Measurements from ENCODE around the gene USP25. TPM values are rescaled to one million over a fixed set of nuclear protein-coding genes. Genes with fewer than 3 reads are reported as not detected.

The USP25 gene
- total and polyA plus RNA-seq, 2 experiments from 2014 or later = 11.8 to 49.2 TPM

GRCh38 chr21:15703932-15704331 is 25.9 kb upstream of the USP25 start:
- no peaks in the 10 kb centered on the region for H3K4me1 Mint-ChIP-seq
- no peaks in the 10 kb centered on the region for H3K79me2 ChIP-seq (replicated peaks; ENCODE audit: insufficient read depth)
- TF ChIP-seq STAT1 (IDR thresholded peaks at IDR 0.05; ENCODE audit: unreplicated experiment) (no peak), ZNF114 (CRISPR knock-in tag; IDR thresholded peaks at IDR 0.05) (no peak), CREB1 (CRISPR knock-in tag; IDR thresholded peaks at IDR 0.05; ENCODE audit: low read depth) (no peak), ETS1 (IDR thresholded peaks at IDR 0.05) (no peak), ZNF462 (CRISPR knock-in tag; IDR thresholded peaks at IDR 0.05) (no peak), REST (IDR thresholded peaks at IDR 0.05; ENCODE audit: unreplicated experiment) (no peak), CTCF (conservative IDR thresholded peaks at IDR 0.05; ENCODE audit: low read depth in 2 of 2) (no peak), POLR2AphosphoS5 (IDR thresholded peaks at IDR 0.05; ENCODE audit: low read depth) (no peak), EZH2 (IDR thresholded peaks at IDR 0.05; ENCODE audit: low read depth, unreplicated experiment) (no peak), EZH2phosphoT487 (IDR thresholded peaks at IDR 0.05; ENCODE audit: unreplicated experiment) (no peak), JUNB (IDR thresholded peaks at IDR 0.05; ENCODE audit: unreplicated experiment) (no peak), NANOG (IDR thresholded peaks at IDR 0.05; ENCODE audit: borderline replicate concordance) (no peak), ZNF331 (CRISPR knock-in tag; IDR thresholded peaks at IDR 0.05; ENCODE audit: low read depth) (no peak)
- H3K27ac ChIP-seq (ENCODE audit: low read depth) = no peak overlapping the region
- H3K4me3 Mint-ChIP-seq = no peak overlapping the region
- no peaks in the 10 kb centered on the region for H3K27me3 Mint-ChIP-seq (ENCODE audit: insufficient read depth, low read depth, poor library complexity)
- H3K36me3 Mint-ChIP-seq (ENCODE audit: low read depth) = no peaks in the 10 kb centered on the region
- H3K4me1 ChIP-seq (ENCODE audit: insufficient read depth) = no peaks in the 10 kb centered on the region
- no peak overlapping the region for H2AFZ ChIP-seq
- DNase-seq (ENCODE audit: low spot score) (no peak), ATAC-seq (no peak)
- H3K9me3 Mint-ChIP-seq = peaks cover 6% of the 10 kb centered on the region; the same call in 2 of the 3 replicates
- H3K9me2 ChIP-seq (ENCODE audit: insufficient read depth) = no peaks in the 10 kb centered on the region
- H3K27ac Mint-ChIP-seq = no peak overlapping the region
- no peaks in the 10 kb centered on the region; the same call in 1 of the 2 replicates for H3K36me3 ChIP-seq (ENCODE audit: insufficient read depth)
- H3K4me2 ChIP-seq = no peak overlapping the region
- H4K20me1 ChIP-seq (replicated peaks; ENCODE audit: insufficient read depth) = no peaks in the 10 kb centered on the region
- H3K4me3 ChIP-seq = no peak overlapping the region
- no peaks in the 10 kb centered on the region for H3F3A ChIP-seq (replicated peaks; ENCODE audit: low read depth)
- no peaks in the 10 kb centered on the region for H3K27me3 ChIP-seq (ENCODE audit: insufficient read depth)

Data from GM23338 (cell line).